Neuronal stem cell (in vitro differentiated cells): Measurements from ENCODE around the gene SPRING1.
"Not testable (repeated sequence)": the region's sequence is repeated elsewhere in the genome, so short reads cannot be mapped to it uniquely, and the experiment has no call there.

ENCODE experiments used
- DNase-seq: peaks from one replicate; pipeline ENCODE4 v3.0.0-alpha.2; 2013; ENCODE audit warnings: low spot score
- H2AFZ ChIP-seq: one replicate; pipeline ENCODE4 v1.6.1; 2013; ENCODE audit warnings: mild to moderate bottlenecking, low read length, inconsistent platforms
- H2AK5ac ChIP-seq: 2 replicates; pipeline ENCODE4 v1.6.1; 2013; ENCODE audit warnings: low read depth, mild to moderate bottlenecking, inconsistent platforms, low read length, moderate library complexity, mixed read lengths
- H2BK120ac ChIP-seq: 2 replicates; pipeline ENCODE4 v1.6.1; 2013; ENCODE audit warnings: low read depth, mild to moderate bottlenecking, inconsistent platforms, low read length, moderate library complexity, mixed read lengths
- H2BK12ac ChIP-seq: one replicate; pipeline ENCODE4 v1.6.1; 2013; ENCODE audit warnings: low read length, inconsistent platforms
- H2BK15ac ChIP-seq: 2 replicates; pipeline ENCODE4 v1.6.1; 2013; ENCODE audit warnings: mild to moderate bottlenecking, low read length, inconsistent platforms, mixed read lengths
- H2BK5ac ChIP-seq: one replicate; pipeline ENCODE4 v1.6.1; 2013; ENCODE audit warnings: inconsistent platforms, mild to moderate bottlenecking, low read length, moderate library complexity
- H3K14ac ChIP-seq: one replicate; pipeline ENCODE4 v1.6.1; 2013; ENCODE audit warnings: low read length, inconsistent platforms
- H3K18ac ChIP-seq: 2 replicates; pipeline ENCODE4 v1.6.1; 2013; ENCODE audit warnings: low read length, inconsistent platforms
- H3K23ac ChIP-seq: 2 replicates; pipeline ENCODE4 v1.6.1; 2013; ENCODE audit warnings: low read depth, mild to moderate bottlenecking, mixed read lengths, low read length, inconsistent platforms; ENCODE audit not compliant: poor library complexity
- H3K27ac ChIP-seq: replicated peaks from 3 replicates; pipeline ENCODE4 v1.5.1; 2013; ENCODE audit warnings: low read length, inconsistent platforms
- H3K27me3 ChIP-seq, 3 experiments: 2 replicates each; pipeline ENCODE4 v1.6.1; 2013; ENCODE audit warnings: low read length in 3 of 3, mild to moderate bottlenecking in 2 of 3, inconsistent platforms in 1 of 3, low read depth in 1 of 3, mixed read lengths in 1 of 3, moderate library complexity in 1 of 3; ENCODE audit not compliant: control insufficient read depth in 3 of 3, insufficient read depth in 3 of 3
- H3K36me3 ChIP-seq, 2 donors: replicated peaks in 1 of 2; 2 replicates each; pipeline ENCODE4 v1.6.1; 2013; ENCODE audit warnings: low read length in 2 of 2; ENCODE audit not compliant: control insufficient read depth in 2 of 2, insufficient read depth in 2 of 2
- H3K4ac ChIP-seq: 2 replicates; pipeline ENCODE4 v1.6.1; 2013; ENCODE audit warnings: inconsistent platforms, mild to moderate bottlenecking, low read length, moderate library complexity
- H3K4me1 ChIP-seq, 2 donors: 1 replicate in 1 of 2; 2 replicates in 1 of 2; pipeline ENCODE4 v1.6.1; 2013; ENCODE audit warnings: low read length in 2 of 2, low read depth in 1 of 2; ENCODE audit not compliant: control insufficient read depth in 2 of 2, insufficient read depth in 1 of 2
- H3K4me2 ChIP-seq: one replicate; pipeline ENCODE4 v1.6.1; 2013; ENCODE audit warnings: mild to moderate bottlenecking, low read length, inconsistent platforms; ENCODE audit not compliant: insufficient read depth, poor library complexity, severe bottlenecking
- H3K4me3 ChIP-seq, 2 donors: 2 replicates each; pipeline ENCODE4 v1.5.1; 2013; ENCODE audit warnings: low read length in 2 of 2, mild to moderate bottlenecking in 2 of 2, inconsistent platforms in 1 of 2, moderate library complexity in 1 of 2
- H3K79me1 ChIP-seq: one replicate; pipeline ENCODE4 v1.6.1; 2013; ENCODE audit warnings: low read depth, mild to moderate bottlenecking, inconsistent platforms, low read length, moderate library complexity
- H3K9ac ChIP-seq: one replicate; pipeline ENCODE4 v1.6.1; 2013; ENCODE audit warnings: mild to moderate bottlenecking, low read depth, low read length, inconsistent platforms; ENCODE audit not compliant: poor library complexity
- H3K9me3 ChIP-seq, 2 donors: replicated peaks in 1 of 2; 2 replicates each; pipeline versions ENCODE3 to v1.6.1; 2013; ENCODE audit warnings: low read length in 2 of 2, mild to moderate bottlenecking in 2 of 2, inconsistent platforms in 1 of 2, low read depth in 1 of 2, mixed read lengths in 1 of 2, moderate library complexity in 1 of 2; ENCODE audit not compliant: control insufficient read depth in 2 of 2, insufficient read depth in 1 of 2
- H4K8ac ChIP-seq: one replicate; pipeline ENCODE4 v1.6.1; 2013; ENCODE audit warnings: low read depth, mild to moderate bottlenecking, inconsistent platforms, low read length, moderate library complexity
- H4K91ac ChIP-seq: one replicate; pipeline ENCODE4 v1.6.1; 2013; ENCODE audit warnings: low read length, low read depth, mild to moderate bottlenecking, inconsistent platforms; ENCODE audit not compliant: poor library complexity
- WGBS, 2 donors: extraction: QIAGEN DNeasy Blood & Tissue Kit; methylation state at CpG; one replicate each; pipeline ENCODE4 v1.1.7; 2013; ENCODE audit warnings: missing lambda C conversion rate in 2 of 2, mixed read lengths in 1 of 2; ENCODE audit not compliant: insufficient read length in 2 of 2, insufficient replicate concordance in 1 of 2; ENCODE audit errors: extremely low coverage in 2 of 2; 5-methylcytosine and 5-hydroxymethylcytosine counted together

The SPRING1 gene

DNA sequence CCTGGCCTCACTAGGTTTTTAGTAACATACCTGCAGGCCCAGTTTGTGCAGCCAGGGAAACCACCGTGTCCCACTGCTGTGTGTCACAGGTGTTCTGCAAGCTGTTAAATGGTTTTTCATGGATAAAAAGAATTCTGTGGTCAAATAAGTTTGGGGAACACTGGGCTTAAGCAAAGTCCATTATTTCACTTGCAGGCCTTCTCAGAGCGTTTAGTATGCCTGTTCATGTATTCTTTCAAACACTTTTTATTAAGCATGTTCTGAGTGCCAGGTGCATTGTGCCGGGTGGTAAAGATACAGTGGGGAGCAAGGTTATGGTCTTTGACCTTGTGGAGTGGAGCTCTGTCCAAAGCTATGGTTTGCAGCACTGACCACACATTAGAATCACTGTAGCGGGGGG lies 7.7 kb upstream of the SPRING1 start:
- Histone ChIP-seq H3K4me1 (no peaks in the 10 kb centered on the region), H3K9me3 (no peaks in the 10 kb centered on the region), H3K4me3 (no peak overlapping the region), H2BK5ac (no peak overlapping the region), H3K27ac (no peak overlapping the region), H3K79me1 (peaks cover 7% of the 10 kb centered on the region), H4K91ac (no peak overlapping the region), H2BK15ac (no peak overlapping the region), H4K8ac (no peak overlapping the region), H2BK12ac (no peak overlapping the region), H3K27me3 (no peaks in the 10 kb centered on the region), H2AFZ (no peak overlapping the region), H3K4me2 (no peak overlapping the region), H3K9ac (no peak overlapping the region), H2BK120ac (no peak overlapping the region), H3K4ac (no peak overlapping the region), H3K36me3 (peaks cover 36 to 61% of the 10 kb centered on the region in 2 donors), H3K14ac (no peak overlapping the region), H3K23ac (no peak overlapping the region), H2AK5ac (no peak overlapping the region), H3K18ac (no peak overlapping the region)
- no peak for DNase-seq
- no CpG with 5 or more reads among the region's 4 CpGs for WGBS, 2 donors

DNA sequence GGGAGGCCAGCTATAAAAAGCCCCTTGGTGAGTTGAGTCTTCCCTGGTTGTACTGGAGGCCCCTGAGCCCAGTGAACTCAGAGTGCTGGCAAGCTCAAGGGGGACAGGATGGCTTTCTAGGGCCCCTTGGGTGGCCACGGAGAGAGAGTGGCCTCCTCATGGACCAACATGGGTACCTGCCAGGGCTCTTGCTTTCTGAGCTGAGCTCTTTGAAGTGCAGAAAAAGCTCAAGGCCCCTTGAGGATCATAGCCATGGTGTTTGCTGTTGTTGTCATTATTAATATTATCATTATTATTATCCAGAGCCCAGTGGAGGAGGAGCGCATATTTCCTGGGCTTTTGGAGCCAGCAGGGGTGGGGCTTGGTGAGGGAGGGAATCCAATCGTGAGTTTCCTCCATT lies 6.9 kb upstream of the SPRING1 start:
- Histone ChIP-seq H3K9me3 (no peaks in the 10 kb centered on the region), H2AFZ (no peak overlapping the region), H4K8ac (no peak overlapping the region), H4K91ac (no peak overlapping the region), H2BK12ac (no peak overlapping the region), H3K23ac (no peak overlapping the region), H3K9ac (no peak overlapping the region), H3K4ac (no peak overlapping the region), H3K27me3 (no peaks in the 10 kb centered on the region), H3K36me3 (peaks cover 37 to 61% of the 10 kb centered on the region in 2 donors), H3K14ac (no peak overlapping the region), H2BK120ac (no peak overlapping the region), H3K4me1 (no peaks in the 10 kb centered on the region), H3K4me3 (no peak overlapping the region), H2AK5ac (no peak overlapping the region), H3K79me1 (peaks cover 6% of the 10 kb centered on the region), H3K27ac (no peak overlapping the region), H3K4me2 (no peak overlapping the region), H2BK5ac (no peak overlapping the region), H2BK15ac (no peak overlapping the region), H3K18ac (no peak overlapping the region)
- WGBS, 2 donors: no CpG with 5 or more reads among the region's 3 CpGs
- DNase-seq: no peak

DNA sequence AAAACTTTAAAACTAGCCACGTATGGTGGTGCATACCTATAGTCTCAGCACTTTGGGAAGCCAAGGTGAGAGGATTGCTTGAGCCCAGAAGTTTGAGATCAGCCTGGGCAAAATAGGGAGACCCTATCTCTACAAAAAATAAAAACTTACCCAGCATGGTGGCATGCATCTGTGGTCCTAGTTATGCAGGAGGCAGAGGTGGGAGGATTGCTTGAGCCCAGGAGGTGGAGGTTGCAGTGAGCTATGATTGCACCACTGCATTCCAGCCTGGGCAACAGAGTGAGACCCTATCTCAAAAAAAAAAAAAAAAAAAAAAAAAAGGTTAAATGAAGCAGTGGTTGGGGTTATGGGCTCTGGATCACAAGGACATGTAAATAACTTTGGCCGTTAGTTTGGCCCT lies 4.9 kb upstream of the SPRING1 start:
- H4K8ac ChIP-seq, H3K9me3 ChIP-seq, H3K27me3 ChIP-seq, H3K4me1 ChIP-seq, H2AFZ ChIP-seq, H3K14ac ChIP-seq, H3K23ac ChIP-seq, H2BK12ac ChIP-seq, H4K91ac ChIP-seq, H2AK5ac ChIP-seq, H2BK5ac ChIP-seq, H3K27ac ChIP-seq, H3K4me2 ChIP-seq, DNase-seq, H2BK15ac ChIP-seq, H3K9ac ChIP-seq, H3K79me1 ChIP-seq, H3K18ac ChIP-seq, H3K4ac ChIP-seq, H2BK120ac ChIP-seq, H3K4me3 ChIP-seq: not testable (repeated sequence)
- peaks cover 30 to 51% of the 10 kb centered on the region in 2 donors for H3K36me3 ChIP-seq
- WGBS, 2 donors: no CpG with 5 or more reads among the region's 2 CpGs

DNA sequence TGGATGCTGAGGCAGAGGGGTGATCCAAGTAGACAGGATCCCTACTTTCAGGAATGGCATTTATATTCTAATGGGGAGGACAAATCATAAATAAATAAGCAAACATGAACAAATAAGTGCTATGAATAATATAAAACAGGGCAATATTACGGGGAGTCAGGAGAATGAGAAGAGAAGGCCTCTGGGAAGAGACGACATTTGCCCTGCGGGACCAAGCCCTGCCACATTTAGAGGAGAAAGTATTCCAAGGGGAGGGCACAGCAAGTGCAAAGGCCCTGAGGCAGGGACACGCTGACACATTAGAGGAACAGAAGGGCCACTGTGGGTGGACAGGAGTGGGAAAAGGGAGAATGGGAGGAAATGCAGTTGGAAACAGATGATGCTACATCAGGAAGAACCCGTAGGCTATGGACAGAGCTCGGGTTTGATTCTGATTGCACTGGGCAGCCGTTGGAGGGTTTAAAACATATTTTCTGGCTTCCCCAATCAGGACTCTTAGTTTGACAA lies 1.6 kb upstream of the SPRING1 start:
- Histone ChIP-seq H2BK5ac (no peak overlapping the region), H3K23ac (no peak overlapping the region), H3K14ac (no peak overlapping the region), H3K79me1 (peaks cover 8% of the 10 kb centered on the region), H3K36me3 (peaks cover 29 to 45% of the 10 kb centered on the region in 2 donors), H3K4ac (no peak overlapping the region), H3K4me3 (peak overlapping the region in 1 of 2 donors; percentile 80), H3K27ac (no peak overlapping the region), H4K91ac (no peak overlapping the region), H2BK15ac (no peak overlapping the region), H2AFZ (no peak overlapping the region), H3K4me1 (peaks cover 2 to 10% of the 10 kb centered on the region in 2 donors), H3K18ac (no peak overlapping the region), H3K9ac (no peak overlapping the region), H2BK120ac (no peak overlapping the region), H3K9me3 (no peaks in the 10 kb centered on the region), H2AK5ac (no peak overlapping the region), H2BK12ac (no peak overlapping the region), H3K27me3 (no peaks in the 10 kb centered on the region), H3K4me2 (no peak overlapping the region), H4K8ac (no peak overlapping the region)
- WGBS, 2 donors: no CpG with 5 or more reads among the region's 7 CpGs
- DNase-seq: no peak
